Body of pancreas (tissue), 4 donors: ENCODE results near the gene AGAP3.

Experiments used
- POLR2A ChIP-seq, 3 donors: fragments of 450-650 bp; IDR thresholded peaks; one replicate each; pipeline ENCODE4 v1.6.1; 2016; ENCODE audit warnings: antibody characterized with exemption in 3 of 3, mild to moderate bottlenecking in 2 of 3
- TF ChIP-seq, protein P1 (sequence below), 7 experiments: fragments of 450-650 bp in 4 of 7; fragments of 200-600 bp in 3 of 7; sonication (generic) in 3 of 7; IDR thresholded peaks; one replicate each; pipeline ENCODE4 v1.5.1; 2016 to 2019; ENCODE audit warnings: antibody characterized with exemption in 7 of 7

DNA sequence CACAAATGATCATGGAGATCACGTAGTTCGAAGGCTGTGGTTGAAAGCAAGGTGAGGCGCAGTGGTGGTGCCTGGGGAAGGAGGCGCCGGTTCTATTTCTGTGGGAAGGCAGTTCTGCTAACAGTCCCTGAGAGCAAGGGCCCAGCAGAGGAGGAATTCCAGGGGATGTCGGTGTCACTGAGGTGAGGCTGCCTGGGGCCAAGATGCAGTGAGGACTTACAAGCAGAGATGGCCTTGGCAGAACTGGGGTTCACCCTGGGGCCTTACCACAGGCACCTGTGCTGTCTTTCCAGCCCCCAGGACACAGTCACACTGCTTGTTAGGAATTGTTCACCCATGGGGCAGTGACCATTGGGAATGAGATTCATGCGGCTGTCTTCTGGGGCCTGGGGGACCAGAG lies 54.6 kb downstream of the AGAP3 start:
- no peak for TF ChIP-seq POLR2A (IDR thresholded peaks at IDR 0.05)
- TF ChIP-seq, protein P1, sequence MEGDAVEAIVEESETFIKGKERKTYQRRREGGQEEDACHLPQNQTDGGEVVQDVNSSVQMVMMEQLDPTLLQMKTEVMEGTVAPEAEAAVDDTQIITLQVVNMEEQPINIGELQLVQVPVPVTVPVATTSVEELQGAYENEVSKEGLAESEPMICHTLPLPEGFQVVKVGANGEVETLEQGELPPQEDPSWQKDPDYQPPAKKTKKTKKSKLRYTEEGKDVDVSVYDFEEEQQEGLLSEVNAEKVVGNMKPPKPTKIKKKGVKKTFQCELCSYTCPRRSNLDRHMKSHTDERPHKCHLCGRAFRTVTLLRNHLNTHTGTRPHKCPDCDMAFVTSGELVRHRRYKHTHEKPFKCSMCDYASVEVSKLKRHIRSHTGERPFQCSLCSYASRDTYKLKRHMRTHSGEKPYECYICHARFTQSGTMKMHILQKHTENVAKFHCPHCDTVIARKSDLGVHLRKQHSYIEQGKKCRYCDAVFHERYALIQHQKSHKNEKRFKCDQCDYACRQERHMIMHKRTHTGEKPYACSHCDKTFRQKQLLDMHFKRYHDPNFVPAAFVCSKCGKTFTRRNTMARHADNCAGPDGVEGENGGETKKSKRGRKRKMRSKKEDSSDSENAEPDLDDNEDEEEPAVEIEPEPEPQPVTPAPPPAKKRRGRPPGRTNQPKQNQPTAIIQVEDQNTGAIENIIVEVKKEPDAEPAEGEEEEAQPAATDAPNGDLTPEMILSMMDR (IDR thresholded peaks at IDR 0.05): no peak
